AG04449 (cell line): Measurements from ENCODE around the gene DBX1.

Experiments
- CTCF ChIA-PET: fragments of 350-600 bp; formaldehyde crosslinking; extraction: SDS; loops from one replicate; lab custom pipeline; 2021; ENCODE audit warnings: antibody characterized with exemption; lab: Yijun Ruan, JAX
- POLR2A ChIA-PET: fragments of 400-600, 350-600 bp; formaldehyde crosslinking; extraction: SDS; loops from one replicate; lab custom pipeline; 2020; ENCODE audit warnings: antibody characterized with exemption, inconsistent platforms; lab: Yijun Ruan, JAX
- DNase-seq: peaks from one replicate; pipeline ENCODE4 v3.0.0-alpha.2; 2010; ENCODE audit warnings: low read depth, low spot score
- H3K4me3 ChIP-seq: 2 replicates; pipeline ENCODE4 v1.5.1; 2011; ENCODE audit warnings: low read depth, mild to moderate bottlenecking, control low read depth, low read length
- TF ChIP-seq, protein P1 (sequence below): IDR thresholded peaks from one replicate; pipeline ENCODE4 v1.5.1; 2011; ENCODE audit warnings: mild to moderate bottlenecking, moderate library complexity, low read length, control low read depth, inconsistent platforms; ENCODE audit not compliant: insufficient read depth; ENCODE audit errors: missing control alignments

DBX1 gene, protein sequence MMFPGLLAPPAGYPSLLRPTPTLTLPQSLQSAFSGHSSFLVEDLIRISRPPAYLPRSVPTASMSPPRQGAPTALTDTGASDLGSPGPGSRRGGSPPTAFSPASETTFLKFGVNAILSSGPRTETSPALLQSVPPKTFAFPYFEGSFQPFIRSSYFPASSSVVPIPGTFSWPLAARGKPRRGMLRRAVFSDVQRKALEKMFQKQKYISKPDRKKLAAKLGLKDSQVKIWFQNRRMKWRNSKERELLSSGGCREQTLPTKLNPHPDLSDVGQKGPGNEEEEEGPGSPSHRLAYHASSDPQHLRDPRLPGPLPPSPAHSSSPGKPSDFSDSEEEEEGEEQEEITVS

DNA sequence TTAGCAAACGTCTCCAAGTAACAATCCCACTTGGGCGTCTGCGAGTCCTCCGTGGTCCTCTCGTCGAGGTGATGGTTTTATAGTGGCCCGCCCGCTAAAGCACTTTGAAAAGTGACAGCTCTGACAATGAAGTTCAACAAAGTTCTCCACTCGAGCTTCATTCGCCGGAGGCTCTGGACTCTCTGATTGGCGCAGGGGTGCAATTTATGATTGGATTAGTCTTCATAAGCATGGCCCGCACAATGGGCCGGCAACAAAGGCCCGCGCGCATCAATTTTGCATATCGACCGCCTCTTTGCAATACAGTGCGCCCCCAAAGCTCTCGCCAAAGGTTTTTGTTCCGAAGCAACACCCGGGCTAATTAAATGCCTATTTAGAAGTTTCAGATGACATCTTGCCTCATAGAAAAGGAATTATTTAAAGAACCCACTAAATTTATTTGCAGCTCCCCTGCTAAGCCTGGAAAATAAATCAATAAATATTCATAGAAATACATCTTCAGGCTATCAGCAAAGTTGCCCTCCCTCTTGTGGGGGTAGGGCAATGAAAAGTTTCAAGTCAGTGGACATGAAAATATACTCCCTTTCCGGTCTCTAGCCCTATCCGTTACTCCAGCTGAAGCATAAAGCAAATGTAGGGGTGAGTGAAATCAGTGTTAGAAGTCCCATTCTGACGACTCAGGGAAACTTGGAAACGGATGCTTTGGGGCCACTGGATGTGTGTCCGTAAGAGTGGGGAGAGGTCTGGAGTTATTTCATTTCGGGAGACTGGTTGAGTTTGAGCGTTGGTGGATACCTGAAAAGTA lies at the start of gene DBX1:
TSS of gene DBX1 (minus strand) at position 51 of the 805 bp plus-strand sequence. CDS start 151 bp downstream, outside the sequence.
- POLR2A ChIA-PET = no interaction called here
- CTCF ChIA-PET = interaction anchor here (1.2 kb wide), 1 partner anchor 49 kb away, joined by 3 read pairs; no protein-coding TSS in a partner anchor
- DNase-seq = no peak
- TF ChIP-seq, protein P1, sequence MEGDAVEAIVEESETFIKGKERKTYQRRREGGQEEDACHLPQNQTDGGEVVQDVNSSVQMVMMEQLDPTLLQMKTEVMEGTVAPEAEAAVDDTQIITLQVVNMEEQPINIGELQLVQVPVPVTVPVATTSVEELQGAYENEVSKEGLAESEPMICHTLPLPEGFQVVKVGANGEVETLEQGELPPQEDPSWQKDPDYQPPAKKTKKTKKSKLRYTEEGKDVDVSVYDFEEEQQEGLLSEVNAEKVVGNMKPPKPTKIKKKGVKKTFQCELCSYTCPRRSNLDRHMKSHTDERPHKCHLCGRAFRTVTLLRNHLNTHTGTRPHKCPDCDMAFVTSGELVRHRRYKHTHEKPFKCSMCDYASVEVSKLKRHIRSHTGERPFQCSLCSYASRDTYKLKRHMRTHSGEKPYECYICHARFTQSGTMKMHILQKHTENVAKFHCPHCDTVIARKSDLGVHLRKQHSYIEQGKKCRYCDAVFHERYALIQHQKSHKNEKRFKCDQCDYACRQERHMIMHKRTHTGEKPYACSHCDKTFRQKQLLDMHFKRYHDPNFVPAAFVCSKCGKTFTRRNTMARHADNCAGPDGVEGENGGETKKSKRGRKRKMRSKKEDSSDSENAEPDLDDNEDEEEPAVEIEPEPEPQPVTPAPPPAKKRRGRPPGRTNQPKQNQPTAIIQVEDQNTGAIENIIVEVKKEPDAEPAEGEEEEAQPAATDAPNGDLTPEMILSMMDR = no peak
- H3K4me3 ChIP-seq = no peak within 1 kb of the TSS

DNA sequence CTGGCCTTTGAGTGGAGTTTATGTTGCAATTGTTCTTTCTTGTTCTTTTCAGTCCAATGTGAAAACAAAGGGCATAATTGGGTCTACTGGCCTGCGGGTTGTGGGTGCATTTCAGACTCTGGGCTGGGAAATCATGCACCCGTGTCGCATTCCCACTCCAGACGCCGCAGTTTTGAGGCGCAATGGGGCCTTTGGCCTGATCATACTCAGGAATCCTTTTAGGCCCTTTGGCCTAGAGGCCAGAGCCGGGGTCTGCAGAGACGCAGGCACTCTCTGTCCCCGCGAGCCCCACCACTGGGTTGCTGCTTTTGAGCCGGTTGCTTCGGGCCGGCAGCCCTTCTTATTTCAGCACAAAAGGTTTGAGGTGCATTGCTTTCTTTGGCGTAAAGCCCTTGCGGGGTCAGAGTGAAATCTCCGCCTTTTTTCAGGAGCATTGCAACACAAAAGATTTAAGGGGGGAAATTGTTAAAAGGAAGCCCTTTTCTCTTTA lies 48.4 kb upstream of the DBX1 start:
- H3K4me3 ChIP-seq = no peak overlapping the region
- ChIA-PET POLR2A (no interaction called here), CTCF (no interaction called here)
- TF ChIP-seq, protein P1 = no peak
- no peak for DNase-seq

DNA sequence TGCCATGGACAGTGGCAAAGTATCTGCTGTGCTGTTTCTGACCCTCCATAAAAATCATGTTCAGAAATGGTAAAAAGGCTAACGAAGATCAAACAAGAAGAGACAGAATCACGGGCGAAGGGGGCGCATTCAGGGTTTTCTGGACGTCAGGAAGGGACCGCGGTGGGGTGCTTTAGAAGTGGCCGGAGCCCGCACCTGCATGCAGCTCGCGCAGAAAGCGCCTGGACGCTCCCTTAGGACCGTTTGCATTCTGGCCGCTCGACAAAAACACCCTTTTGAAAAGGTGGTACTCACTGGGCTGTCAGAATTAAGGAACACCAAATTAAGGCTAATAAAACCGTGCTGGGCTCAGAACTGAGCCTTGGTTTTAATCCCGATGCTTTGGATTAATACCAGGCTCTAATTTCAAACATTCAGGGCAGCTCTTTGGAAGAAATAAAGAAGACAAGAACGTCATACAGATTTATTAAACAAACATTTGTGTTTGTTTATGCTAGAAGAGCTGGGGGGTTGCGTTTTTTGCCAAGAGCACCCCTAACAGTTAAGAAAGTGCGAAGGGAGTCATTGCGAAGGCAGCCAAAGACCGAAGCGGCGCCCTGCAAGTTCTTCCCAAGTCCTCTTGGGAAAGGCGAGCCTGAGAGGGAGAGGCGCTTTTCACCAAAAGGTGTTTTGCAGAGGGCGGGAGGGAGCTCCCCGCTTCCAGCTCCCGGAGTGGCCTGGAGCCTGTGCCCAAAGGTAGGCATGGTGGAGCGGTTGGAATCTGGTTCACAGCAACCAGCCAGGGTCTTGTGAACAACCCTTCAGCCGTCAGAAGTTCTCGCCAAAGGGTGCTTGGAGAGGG lies 47.7 kb upstream of the DBX1 start:
- POLR2A ChIA-PET = no interaction called here
- H3K4me3 ChIP-seq = no peak overlapping the region
- no peak for DNase-seq
- TF ChIP-seq, protein P1 = no peak
- CTCF ChIA-PET = no interaction called here

DNA sequence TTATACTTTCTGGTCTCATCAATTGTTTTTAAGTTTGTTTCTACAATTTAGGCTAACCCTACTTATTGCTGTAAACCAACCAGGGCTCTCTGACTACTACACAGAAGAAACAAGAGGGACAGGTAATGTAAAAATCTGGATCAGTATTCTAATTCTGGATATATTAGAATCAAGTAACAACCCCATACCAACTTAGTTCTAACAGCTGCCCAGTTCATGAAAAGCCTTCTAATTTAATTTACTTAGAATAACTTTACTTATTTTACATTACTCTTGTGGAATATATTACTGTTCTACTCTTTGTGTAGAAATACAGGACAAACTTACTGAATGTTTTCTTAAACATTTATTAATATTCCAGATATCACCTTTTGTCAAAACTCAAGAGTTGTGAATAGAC lies 45.5 kb upstream of the DBX1 start:
- TF ChIP-seq, protein P1 = no peak
- POLR2A ChIA-PET = no interaction called here
- CTCF ChIA-PET = no interaction called here

DNA sequence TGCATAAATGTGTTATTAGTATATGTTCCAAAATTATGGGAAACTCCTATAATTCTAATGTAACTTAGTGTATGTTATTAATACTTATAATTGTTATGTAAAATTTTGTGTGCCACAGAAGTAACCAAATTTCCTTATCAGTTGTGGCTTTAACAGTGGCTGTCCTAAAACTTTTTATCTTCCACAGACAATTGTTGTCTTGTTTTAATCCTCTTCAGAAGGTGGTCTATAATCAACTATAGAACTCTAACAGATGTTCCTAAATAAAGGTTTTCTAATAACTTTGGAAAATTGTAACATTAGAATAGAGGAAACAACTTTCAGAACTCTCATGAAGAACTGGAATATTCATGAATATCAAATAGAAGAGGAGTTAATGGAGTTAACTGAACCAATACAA lies 44.4 kb upstream of the DBX1 start:
- TF ChIP-seq, protein P1 = no peak
- POLR2A ChIA-PET = no interaction called here
- no peak overlapping the region for H3K4me3 ChIP-seq
- no peak for DNase-seq
- CTCF ChIA-PET = no interaction called here

More for the DNA sequence above, 45.5 kb upstream of the DBX1 start:
- H3K4me3 ChIP-seq = no peak overlapping the region
- no peak for DNase-seq

DNA sequence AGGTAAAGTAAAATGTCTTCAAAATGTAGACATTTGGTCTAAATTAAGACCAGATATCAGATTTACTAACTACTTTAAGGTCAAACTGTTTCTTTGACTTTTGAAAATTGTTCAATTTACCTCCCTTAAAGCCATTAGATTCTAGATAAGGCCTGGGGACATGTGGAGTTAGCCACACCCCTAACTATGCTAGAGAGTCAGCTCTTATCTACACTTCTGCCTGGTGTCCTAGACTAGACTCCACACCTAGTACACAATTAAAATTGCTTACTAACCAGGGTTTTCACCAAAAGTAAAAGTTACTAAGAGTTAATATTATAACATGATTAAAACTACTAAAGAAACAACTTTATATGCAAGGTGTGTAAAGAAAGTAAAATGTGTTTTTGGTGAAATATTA lies 43.6 kb upstream of the DBX1 start:
- H3K4me3 ChIP-seq = no peak overlapping the region
- ChIA-PET POLR2A (no interaction called here), CTCF (no interaction called here)
- TF ChIP-seq, protein P1 = no peak
- no peak for DNase-seq
